Stimulated activated CD8-positive, alpha-beta memory T cell treated with anti-CD3 and anti-CD28 coated beads, Interleukin-15, amount 100 ng/mL, for 4 hours (primary cell): Measurements from ENCODE around the gene CREB5.

Experiments used
- DNase-seq, 2 donors: peaks; one replicate each; pipeline ENCODE4 v3.0.0-alpha.2; 2020; ENCODE audit warnings: low read depth in 2 of 2

The CREB5 gene

GRCh38 chr7:28512668-28513440, 100.5 kb downstream of the CREB5 start:
- no peak for DNase-seq

- DNase-seq = no peak
These were observed 104.3 kb downstream of the CREB5 start for GRCh38 chr7:28516390-28517172.

- DNase-seq = no peak
These were observed 104.9 kb downstream of the CREB5 start for GRCh38 chr7:28517206-28517605.

- DNase-seq = no peak
These were observed 105.3 kb downstream of the CREB5 start for GRCh38 chr7:28517606-28518005.

GRCh38 chr7:28520074-28521015, 108.0 kb downstream of the CREB5 start:
- DNase-seq = no peak

GRCh38 chr7:28524978-28525377, 112.7 kb downstream of the CREB5 start:
- no peak for DNase-seq

GRCh38 chr7:28528899-28529298, 116.6 kb downstream of the CREB5 start:
- no peak for DNase-seq

- DNase-seq = no peak
These were observed 117.4 kb downstream of the CREB5 start for GRCh38 chr7:28529755-28530154.

- no peak for DNase-seq
These were observed 118.0 kb downstream of the CREB5 start for GRCh38 chr7:28530175-28530802.

GRCh38 chr7:28530803-28531175, 118.5 kb downstream of the CREB5 start:
- no peak for DNase-seq

GRCh38 chr7:28531291-28531690, 119.0 kb downstream of the CREB5 start:
- no peak for DNase-seq

GRCh38 chr7:28532181-28532580, 119.9 kb downstream of the CREB5 start:
- DNase-seq = no peak

- DNase-seq = no peak
These were observed 120.9 kb downstream of the CREB5 start for GRCh38 chr7:28533267-28533666.

- no peak for DNase-seq
These were observed 121.6 kb downstream of the CREB5 start for GRCh38 chr7:28533731-28534531.

- no peak for DNase-seq
These were observed 123.9 kb downstream of the CREB5 start for GRCh38 chr7:28536259-28536658.

- DNase-seq = no peak
These were observed 127.1 kb downstream of the CREB5 start for GRCh38 chr7:28539289-28539981.

- no peak for DNase-seq
These were observed 130.1 kb downstream of the CREB5 start for GRCh38 chr7:28542410-28542809.

- no peak for DNase-seq
These were observed 132.3 kb downstream of the CREB5 start for GRCh38 chr7:28544453-28545117.

GRCh38 chr7:28546067-28546466, 133.7 kb downstream of the CREB5 start:
- no peak for DNase-seq

GRCh38 chr7:28547115-28547514, 134.8 kb downstream of the CREB5 start:
- DNase-seq = no peak
